HG03432 (cell line): ENCODE results near the gene BBC3.
"Not testable (repeated sequence)": the region's sequence is repeated elsewhere in the genome, so short reads cannot be mapped to it uniquely, and the experiment has no call there.

Source experiments
- ATAC-seq: cut with Tn5 transposase; IDR thresholded peaks from one replicate; pipeline ENCODE4 v1.9.1; 2021; ENCODE audit warnings: mild to moderate bottlenecking, moderate library complexity; ENCODE audit not compliant: unreplicated experiment

BBC3 gene, protein sequence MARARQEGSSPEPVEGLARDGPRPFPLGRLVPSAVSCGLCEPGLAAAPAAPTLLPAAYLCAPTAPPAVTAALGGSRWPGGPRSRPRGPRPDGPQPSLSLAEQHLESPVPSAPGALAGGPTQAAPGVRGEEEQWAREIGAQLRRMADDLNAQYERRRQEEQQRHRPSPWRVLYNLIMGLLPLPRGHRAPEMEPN

DNA sequence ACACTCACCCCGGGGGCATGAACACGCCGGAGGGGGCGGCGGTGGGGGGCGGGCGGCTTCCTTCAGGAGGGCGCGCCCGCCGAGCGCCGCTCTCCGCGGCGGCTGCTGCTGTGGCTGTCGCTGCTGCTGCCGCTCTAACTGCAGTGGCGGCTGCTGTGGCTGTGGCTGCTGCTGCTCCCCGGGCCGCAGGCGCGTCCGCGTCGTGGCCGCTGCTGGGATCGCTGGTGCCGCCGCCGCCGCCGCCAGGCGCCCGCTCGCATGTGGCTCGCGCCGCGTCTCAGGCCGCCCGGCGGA is at the start of gene BBC3:
TSS of gene BBC3 (minus strand) at position 279 of the 294 bp plus-strand sequence. CDS start 2,768 bp downstream, outside the sequence.
- peak; percentile 0 for ATAC-seq

DNA sequence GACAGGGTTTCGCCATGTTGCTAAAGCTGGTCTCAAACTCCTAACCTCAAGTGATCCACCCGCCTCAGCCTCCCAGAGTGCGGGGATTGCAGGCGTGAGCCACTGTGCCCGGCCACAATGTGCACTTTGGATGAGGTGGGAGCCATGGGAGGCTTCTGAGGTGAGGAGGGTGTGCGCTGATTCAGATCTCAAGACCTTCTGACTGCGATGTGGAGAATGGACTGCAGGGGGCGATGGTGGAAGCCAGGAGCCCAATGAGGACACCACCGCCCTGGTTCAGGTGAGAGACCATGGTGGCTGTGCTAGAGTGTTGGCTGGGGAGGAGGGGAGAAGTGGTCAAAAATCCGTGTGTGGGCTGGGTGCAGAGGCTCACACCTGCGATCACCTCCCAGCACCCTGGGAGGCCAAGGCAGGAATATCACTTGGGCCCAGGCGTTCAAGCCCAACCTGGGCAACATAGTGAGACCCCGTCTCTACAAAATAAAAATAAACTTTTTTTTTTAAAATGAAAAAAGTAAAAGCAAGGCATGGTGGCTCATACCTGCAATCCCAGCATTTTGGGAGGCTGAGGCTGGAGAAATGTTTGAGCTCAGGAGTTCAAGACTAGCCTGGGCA is 49.3 kb upstream of the BBC3 start:
- no peak for ATAC-seq

DNA sequence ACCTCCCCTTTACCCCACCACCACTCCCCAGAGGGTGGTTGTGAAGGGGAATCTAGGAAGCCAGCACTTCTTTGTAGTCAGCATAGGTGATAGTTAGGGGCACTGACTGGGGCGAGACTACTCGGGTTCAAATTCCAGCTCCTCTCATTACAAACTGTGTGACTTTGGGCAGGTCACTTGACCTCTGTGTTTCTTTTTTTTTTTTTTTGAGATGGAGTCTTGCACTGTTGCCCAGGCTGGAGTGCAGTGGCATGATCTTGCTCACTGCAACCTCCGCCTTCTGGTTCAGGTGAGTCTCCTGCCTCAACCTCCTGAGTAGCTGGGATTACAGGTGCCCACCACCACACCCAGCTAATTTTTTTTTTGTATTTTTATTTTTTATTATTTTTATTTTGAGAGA is 45.5 kb upstream of the BBC3 start:
- ATAC-seq, result not testable (repeated sequence)

DNA sequence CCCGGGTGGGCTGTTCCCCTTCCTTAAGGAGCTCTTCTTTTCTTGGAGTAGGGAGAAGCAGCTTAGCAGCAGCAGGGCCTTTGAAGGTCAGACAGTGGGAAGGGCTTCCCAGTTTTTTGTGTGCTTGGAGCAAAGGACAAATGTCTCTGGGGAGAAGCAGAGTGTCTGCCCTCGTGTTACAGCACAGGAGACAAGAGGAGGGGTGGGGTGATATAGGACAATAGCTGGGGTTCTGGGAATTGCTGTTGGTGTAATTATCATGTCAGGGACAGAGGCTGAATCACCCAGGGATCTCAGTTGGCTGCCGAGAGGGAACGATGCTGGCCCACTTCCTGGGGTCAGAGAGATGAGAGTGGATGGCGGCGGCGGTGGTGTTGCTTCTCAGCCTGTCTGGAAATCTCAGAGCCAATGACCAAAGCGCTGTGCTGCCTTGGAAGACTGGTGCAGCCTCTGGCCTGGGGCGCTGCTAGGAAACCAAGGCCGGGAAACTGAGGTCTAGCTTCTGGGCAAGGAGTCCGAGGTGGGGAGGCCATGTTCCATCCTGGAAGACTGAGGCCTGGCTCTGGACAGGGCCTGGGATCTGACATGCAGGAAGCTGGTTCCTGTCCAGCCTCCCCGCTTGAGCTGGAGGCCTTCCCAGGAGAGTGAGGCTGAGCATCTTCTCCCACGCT is 44.9 kb upstream of the BBC3 start:
- ATAC-seq, result no peak

DNA sequence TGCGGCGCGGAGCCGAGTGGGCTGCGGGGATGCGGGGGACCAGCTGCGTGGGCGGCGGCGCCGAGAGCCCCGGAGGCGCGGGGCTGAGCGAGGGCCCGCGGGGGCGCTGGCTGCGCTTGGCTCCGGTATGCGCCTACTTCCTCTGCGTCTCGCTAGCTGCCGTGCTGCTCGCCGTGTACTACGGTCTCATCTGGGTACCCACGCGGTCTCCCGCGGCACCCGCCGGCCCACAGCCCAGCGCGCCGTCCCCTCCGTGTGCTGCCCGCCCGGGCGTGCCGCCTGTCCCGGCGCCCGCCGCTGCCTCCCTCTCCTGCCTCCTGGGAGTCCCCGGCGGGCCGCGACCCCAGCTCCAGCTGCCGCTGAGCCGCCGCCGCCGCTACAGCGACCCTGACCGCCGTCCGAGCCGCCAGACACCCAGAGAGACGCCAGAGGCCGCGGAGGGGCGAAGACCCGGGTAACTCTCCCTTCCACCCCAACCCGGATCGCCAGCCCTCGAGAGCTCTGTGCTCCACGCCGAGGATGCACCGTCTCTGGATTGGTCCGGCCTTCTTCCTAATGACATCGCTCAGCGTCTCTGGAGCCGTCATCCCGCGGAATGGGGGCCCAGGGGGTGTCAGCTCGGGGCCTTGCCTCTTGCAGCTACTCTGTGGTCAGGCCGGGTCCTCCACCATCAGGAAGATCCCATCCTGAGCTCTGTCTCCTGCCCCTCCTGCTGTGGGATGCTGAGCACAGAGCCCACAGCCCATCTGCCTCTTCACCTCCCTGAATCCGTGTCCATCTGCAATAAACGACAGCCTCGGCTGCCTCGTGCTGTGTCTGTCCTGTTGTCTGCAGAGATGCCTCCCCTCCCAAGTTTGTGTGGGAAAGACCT is 44.1 kb upstream of the BBC3 start:
- peak; percentile 5 for ATAC-seq

DNA sequence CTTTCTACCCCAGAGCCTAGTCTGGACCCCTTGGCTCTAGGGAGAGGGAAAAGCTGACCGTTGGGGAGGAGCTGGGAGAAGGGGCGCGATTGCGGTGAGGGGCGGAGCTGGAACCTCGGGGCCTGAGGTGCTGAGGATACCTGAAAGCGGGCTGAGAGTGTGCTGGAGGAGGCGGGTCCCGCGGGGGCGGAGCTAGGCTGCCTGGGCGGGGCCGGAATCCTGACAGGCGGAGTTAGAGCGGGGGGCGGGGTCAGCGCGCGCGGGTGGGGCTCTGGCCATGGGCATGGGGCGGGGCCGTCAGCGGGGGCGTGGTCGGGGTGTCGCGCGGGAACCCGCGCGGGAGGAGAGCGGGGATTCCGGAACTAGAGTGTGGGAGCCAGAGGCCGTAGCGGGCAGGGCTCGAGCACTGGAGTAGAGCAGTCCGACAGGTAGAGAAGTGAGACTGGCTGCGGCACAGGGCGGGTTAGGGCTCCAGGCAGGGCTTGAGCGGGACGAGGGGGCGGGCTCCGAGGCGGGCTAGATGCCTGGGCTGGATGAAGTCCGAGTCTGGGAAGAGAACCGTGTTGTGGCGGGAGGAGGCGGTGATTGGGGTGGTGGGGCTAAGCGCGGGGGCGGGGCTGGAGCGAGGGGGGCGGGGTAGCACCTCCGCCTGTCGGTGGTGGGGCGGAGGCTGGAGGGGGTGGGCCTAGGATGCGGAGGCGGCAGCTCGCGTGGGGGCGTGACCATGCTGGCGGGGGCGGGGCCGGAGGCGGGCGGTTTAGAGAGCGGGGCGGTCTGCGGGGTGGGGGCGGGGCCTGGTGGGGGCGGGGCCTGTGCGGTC is 43.3 kb upstream of the BBC3 start, which contains the start of gene INAFM1:
TSS of gene INAFM1 (plus strand) at position 815 of the 820 bp plus-strand sequence. CDS start 35 bp downstream, outside the sequence.
- ATAC-seq, result peak; percentile 55

DNA sequence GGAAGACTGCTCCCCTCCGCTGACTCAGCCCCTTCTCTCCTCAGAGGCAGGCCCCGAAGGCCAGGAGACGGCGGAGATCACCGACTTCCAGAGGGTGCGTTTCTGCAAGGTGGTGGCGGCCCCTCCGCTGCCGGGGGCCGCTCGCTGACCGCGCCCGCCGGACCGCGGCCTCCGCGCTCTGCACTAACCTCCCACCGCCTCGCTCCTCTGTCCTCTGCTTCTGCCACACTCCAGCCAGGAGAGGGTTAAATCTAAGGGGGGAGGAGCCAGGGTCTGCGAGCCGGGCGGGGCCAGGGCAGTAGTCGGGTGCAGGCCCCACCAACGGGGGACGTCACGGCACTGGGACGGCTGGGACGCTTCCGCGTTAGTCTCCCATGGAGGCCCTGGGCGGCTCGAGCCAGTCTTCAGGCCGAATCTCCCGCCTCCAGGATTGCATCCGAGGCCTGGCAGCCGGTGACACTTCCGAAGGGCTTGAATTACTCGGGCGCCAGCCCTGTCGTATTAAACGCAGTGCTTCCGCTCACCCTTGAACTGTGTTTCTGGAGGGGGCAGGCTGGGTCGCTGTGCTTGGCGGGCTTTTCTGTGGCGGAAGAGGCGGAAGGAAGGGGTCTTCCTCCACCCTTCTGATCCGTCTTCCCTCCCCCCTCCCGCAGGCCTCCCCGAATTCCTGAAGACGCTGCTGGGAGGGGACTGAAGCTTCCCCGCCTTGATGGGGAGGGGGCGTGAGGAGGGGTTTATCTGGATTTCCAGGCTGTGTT is 42.5 kb upstream of the BBC3 start:
- peak; percentile 57 for ATAC-seq

DNA sequence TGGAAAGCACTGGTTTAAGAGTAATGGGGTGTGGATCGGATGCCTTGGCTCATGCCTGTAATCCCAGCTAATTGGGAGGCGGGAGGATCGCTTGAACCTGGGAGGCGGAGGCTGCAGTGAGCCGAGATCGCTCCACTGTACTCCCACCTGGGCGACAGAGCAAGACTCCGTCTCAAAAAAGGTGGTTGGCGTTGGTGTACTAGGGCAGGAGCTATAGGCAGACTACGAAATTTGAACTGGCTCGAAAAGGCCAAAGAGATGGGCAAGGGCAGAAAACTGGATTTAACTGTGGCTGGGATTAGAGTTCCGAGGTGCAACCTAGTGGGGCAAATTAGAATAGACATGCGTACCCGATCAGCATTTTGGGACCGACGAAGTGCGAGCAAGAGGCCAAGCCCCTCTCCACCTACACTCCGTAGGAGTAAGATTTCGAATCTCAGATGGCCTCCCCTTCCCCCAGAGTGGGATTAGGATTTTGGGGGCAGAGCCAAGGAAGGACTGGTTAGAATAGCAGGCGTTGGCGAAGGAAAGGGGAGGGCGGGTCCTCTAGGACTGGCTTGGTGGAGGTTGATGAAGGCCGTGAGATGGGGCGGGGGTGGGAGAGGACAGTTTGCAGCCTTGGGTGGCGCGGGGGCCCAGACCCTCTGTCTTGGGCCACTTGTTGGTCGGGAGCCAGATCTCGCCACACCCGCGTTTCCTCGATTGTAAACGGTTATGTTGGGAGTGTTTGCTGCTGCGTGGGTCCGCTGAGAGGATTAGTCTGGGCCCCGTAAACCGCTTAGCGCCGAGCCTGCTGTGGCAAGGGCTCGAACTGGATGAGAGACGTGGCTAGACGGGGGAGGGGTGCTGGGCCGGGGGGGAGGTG is 41.7 kb upstream of the BBC3 start:
- ATAC-seq, result no peak

DNA sequence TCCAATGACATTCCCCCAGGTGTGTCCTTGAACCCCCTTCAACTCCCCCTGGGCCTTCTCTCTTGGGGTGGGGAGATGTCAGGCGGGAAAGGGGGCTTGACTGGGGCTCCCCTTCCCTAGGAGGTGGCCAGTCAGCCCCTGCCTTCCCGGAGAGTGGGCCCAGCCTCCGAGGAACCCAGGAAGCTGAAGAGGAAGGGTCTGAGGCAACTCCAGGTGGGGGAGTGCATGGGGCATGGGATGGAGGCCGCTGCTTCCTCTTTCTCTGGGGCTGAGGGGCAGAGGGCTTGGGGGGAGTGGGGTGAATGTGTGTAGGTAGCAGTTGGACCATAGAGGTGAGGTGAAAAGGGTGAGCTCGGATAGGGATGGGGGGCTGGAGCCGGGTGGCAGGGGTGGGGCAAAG is 41.0 kb upstream of the BBC3 start:
- no peak for ATAC-seq

DNA sequence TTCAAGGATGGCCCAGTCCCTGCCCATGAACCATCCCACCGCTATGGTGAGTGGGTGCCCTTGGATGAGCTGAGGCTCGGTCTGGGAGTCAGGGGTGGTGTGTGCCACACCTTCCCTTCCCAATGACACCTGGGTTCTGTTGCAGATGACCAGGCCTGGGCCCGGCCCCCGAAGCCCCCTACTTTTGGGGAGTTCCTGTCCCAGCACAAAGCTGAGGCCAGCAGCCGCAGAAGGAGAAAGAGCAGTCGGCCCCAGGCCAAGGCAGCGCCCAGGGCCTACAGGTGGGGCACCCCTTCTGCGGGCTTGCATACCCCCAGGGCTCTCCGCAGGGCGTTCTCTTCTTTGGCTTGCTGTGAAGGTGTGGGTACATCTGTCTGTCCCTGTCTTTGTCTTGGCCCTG is 39.4 kb upstream of the BBC3 start:
- no peak for ATAC-seq

DNA sequence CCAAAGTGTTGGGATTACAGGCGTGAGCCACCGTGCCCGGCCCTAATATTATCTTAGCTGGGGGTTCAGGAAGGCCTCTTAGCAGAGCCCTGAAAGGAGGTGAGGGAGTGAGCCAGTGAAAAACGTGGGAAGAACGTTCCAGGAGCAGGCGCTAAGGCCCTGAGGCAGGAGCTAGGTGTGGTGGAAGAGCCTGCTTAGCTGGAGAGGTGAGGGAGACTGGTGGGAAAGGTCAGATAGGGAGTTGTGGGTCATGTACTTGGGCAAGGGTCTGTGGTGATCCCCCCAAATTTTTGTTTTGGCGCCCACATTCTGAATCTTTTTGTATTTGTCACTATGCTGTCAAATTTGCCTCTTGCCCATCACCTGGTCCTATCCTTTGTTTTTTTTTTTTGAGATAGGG is 38.6 kb upstream of the BBC3 start:
- no peak for ATAC-seq

DNA sequence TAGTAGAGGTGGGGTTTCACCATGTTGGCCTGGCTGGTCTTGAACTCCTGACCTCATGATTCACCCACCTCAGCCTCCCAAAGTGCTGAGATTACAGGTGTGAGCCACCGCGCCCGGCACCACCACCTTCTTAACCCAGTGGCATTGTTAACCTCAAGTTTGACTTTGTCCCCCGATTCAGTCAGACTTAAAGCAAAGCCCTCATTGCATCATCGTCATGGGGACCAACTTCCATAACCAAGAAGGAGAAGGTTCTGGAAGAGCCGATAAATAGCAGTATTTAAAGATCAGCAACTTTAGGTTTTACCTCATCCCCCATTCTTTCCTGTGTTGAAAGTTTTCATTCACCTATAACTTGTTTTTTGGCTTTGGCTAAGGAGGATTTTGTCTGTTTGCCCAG is 37.0 kb upstream of the BBC3 start:
- no peak for ATAC-seq

DNA sequence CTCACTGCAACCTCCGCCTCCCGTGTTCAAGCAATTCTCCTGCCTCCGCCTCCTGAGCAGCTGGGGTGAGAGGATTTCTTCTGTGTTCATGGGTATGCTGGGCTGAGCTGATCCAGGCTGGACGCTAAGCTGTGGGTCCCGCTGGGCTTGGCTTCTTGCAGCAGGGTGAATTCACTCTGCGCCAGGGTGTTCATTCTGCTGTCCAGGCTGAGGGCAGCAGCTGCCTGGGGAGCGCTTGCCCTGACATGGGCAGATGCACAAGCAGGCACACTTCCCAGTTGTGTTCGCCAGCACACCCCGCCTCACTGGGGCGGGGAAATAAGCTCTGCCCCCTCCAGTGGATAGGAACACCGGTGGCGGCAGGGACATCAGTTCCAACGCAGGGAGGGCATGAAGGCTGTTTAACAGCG is 36.4 kb upstream of the BBC3 start:
- ATAC-seq, result no peak

DNA sequence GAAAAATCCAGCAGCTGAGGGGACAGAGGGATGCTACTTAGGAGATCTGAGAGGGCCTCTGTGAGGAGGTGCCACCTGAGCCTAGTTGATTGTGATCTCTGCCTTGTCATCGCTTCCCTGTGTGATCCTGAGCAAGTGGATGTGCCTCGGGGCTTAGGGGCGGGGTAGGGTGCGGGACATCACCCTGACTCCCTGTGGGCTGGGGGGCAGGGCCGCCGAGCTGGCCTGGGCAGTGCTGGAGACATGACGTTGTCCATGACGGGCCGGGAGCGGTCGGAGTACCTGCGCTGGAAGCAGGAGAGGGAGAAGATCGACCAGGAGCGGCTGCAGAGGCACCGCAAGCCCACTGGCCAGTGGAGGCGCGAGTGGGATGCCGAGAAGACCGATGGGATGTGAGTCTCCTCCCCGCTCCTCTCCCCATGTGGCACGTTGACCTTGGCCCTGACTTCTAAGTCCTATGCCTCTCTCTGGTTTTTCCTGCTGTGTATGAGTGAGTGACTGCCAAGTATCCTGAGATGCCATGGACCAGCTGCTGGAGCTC is 35.5 kb upstream of the BBC3 start:
- no peak for ATAC-seq

DNA sequence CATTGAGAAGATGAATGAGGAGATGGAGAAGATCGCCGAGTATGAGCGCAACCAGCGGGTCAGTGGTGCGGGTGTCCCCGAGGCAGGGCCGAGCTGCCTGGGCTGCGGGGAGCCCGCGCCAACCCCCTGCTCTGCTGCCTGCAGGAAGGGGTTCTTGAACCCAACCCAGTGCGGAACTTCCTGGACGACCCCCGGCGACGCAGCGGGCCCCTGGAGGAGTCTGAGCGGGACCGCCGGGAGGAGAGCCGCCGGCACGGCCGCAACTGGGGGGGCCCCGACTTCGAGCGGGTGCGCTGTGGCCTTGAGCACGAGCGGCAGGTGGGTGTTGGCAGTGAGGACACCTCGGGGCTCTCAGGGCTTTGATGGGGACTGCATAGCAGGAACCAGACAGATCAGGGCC is 33.6 kb upstream of the BBC3 start:
- no peak for ATAC-seq

DNA sequence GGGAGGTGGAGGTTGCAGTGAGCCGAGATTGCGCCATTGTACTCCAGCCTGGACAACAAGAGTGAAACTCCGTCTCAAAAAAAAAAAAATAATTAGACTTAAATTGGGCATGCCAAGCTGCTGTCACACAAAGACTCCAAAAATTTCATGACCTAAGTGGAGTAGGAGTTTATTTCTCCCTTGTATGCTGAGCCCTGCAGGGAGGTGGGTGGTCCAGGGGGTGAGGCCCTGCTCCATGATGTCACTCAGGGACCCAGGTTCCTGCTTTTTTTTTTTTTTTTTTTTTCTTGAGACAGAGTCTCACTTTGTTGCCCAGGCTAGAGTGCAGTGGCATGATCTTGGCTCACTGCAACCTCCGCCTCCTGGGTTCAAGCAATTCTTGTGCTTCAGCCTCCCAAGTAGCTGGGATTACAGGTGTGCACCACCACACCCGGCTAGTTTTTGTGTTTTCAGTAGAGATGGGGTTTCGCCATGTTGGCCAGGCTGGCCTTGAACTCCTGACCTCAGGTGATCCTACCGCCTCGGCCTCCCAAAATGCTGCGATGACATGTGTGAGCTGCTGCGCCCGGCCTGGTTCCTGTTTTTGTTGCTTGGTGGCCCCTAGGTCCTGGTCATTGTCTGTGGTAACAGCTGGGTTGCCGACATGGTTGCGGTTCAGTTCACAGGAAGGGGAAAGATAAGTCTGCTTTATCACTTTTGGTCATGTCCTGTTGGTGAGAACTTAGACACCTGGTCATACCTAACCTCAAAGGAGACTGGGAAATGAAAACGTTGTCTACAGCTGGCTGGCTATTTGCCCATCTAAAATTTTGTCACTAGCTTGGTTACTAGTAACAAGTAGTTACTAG is 31.2 kb upstream of the BBC3 start:
- ATAC-seq, result peak; percentile 56

DNA sequence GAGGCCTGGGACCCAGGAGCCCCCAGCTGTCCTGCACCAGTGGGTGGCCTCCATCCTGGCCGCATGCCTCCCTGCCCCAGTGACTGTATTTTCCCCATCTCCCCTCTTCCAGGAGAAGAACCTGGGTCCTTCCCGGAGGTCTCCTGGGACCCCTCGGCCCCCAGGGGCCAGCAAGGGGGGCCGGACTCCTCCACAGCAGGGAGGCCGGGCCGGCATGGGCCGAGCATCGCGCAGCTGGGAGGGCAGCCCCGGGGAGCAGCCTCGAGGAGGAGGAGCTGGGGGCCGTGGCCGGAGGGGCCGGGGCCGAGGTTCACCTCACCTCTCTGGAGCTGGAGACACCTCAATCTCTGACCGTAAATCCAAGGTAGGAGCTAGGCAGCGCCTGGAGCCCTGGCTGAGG is 29.5 kb upstream of the BBC3 start:
- no peak for ATAC-seq
